KMS-11 (cell line): Measurements from ENCODE around the gene TTC27.

Source experiments
- H2AFZ ChIP-seq: fragments of 200-600 bp; sonication (generic); 2 replicates; pipeline ENCODE4 v1.6.1; 2016; ENCODE audit warnings: antibody characterized with exemption, mixed run types, low read depth
- H3K27ac ChIP-seq: fragments of 200-600 bp; sonication (generic); 2 replicates; pipeline ENCODE4 v1.6.1; 2016; ENCODE audit warnings: mild to moderate bottlenecking, mixed run types
- H3K27me3 ChIP-seq: fragments of 200-600 bp; sonication (generic); 2 replicates; pipeline ENCODE4 v1.6.1; 2017; ENCODE audit warnings: mild to moderate bottlenecking, low read depth, mixed run types, moderate library complexity; ENCODE audit not compliant: insufficient read depth
- H3K36me3 ChIP-seq: fragments of 200-600 bp; sonication (generic); 2 replicates; pipeline ENCODE4 v1.6.1; 2017; ENCODE audit warnings: mild to moderate bottlenecking, mixed run types; ENCODE audit not compliant: insufficient read depth
- H3K4me1 ChIP-seq: fragments of 200-600 bp; sonication (generic); 2 replicates; pipeline ENCODE4 v1.6.1; 2016; ENCODE audit warnings: mild to moderate bottlenecking, low read depth, mixed run types; ENCODE audit not compliant: poor library complexity, severe bottlenecking
- H3K4me2 ChIP-seq: fragments of 200-600 bp; sonication (generic); 2 replicates; pipeline ENCODE4 v1.7.0; 2016; ENCODE audit warnings: mild to moderate bottlenecking, mixed run types
- H3K4me3 ChIP-seq: fragments of 200-600 bp; sonication (generic); IDR thresholded peaks from 2 replicates; pipeline ENCODE4 v1.6.1; 2017; ENCODE audit warnings: low read depth, low read length, mixed read lengths; ENCODE audit not compliant: insufficient read depth
- H3K79me2 ChIP-seq: fragments of 200-600 bp; sonication (generic); 2 replicates; pipeline ENCODE4 v1.6.1; 2016; ENCODE audit warnings: low read depth, mixed run types; ENCODE audit not compliant: insufficient read depth
- H3K9ac ChIP-seq: fragments of 200-600 bp; sonication (generic); 2 replicates; pipeline ENCODE4 v1.6.1; 2016; ENCODE audit warnings: mild to moderate bottlenecking, mixed run types
- H4K20me1 ChIP-seq: fragments of 200-600 bp; sonication (generic); 2 replicates; pipeline ENCODE4 v1.6.1; 2016; ENCODE audit warnings: mild to moderate bottlenecking, mixed run types; ENCODE audit not compliant: insufficient read depth
- TF ChIP-seq, protein P1 (sequence below): fragments of 200-600 bp; sonication (generic); conservative IDR thresholded peaks from 2 replicates; pipeline ENCODE4 v1.6.1; 2017; ENCODE audit warnings: low read depth, mild to moderate bottlenecking, antibody characterized with exemption, low read length, moderate library complexity, mixed read lengths

TTC27 gene

DNA sequence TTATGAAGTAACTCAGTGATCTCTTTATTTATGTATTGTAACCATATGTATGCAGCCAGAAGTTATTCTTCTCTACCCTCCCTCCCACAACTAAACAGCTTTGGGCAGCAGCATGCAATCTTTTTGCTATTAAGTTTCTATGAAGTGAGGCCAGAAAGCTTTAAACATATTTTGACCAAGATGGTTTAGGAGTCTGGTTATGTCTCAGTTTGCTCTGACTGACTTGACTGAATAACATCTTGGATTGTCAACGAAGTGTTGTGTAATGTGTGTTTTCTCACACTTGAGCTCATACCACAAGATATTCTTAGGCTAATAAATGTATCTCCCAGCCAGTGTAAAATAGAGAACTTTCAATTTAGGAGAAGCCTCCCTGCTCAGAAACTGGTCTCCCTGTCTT lies 104.3 kb downstream of the TTC27 start:
- Histone ChIP-seq H3K4me1 (no peaks in the 10 kb centered on the region), H3K27me3 (no peaks in the 10 kb centered on the region), H3K36me3 (no peaks in the 10 kb centered on the region), H2AFZ (no peak overlapping the region), H3K4me2 (no peak overlapping the region), H3K79me2 (no peaks in the 10 kb centered on the region), H4K20me1 (no peaks in the 10 kb centered on the region), H3K9ac (no peak overlapping the region), H3K27ac (no peak overlapping the region), H3K4me3 (no peak overlapping the region)
- TF ChIP-seq, protein P1, sequence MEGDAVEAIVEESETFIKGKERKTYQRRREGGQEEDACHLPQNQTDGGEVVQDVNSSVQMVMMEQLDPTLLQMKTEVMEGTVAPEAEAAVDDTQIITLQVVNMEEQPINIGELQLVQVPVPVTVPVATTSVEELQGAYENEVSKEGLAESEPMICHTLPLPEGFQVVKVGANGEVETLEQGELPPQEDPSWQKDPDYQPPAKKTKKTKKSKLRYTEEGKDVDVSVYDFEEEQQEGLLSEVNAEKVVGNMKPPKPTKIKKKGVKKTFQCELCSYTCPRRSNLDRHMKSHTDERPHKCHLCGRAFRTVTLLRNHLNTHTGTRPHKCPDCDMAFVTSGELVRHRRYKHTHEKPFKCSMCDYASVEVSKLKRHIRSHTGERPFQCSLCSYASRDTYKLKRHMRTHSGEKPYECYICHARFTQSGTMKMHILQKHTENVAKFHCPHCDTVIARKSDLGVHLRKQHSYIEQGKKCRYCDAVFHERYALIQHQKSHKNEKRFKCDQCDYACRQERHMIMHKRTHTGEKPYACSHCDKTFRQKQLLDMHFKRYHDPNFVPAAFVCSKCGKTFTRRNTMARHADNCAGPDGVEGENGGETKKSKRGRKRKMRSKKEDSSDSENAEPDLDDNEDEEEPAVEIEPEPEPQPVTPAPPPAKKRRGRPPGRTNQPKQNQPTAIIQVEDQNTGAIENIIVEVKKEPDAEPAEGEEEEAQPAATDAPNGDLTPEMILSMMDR = no peak

DNA sequence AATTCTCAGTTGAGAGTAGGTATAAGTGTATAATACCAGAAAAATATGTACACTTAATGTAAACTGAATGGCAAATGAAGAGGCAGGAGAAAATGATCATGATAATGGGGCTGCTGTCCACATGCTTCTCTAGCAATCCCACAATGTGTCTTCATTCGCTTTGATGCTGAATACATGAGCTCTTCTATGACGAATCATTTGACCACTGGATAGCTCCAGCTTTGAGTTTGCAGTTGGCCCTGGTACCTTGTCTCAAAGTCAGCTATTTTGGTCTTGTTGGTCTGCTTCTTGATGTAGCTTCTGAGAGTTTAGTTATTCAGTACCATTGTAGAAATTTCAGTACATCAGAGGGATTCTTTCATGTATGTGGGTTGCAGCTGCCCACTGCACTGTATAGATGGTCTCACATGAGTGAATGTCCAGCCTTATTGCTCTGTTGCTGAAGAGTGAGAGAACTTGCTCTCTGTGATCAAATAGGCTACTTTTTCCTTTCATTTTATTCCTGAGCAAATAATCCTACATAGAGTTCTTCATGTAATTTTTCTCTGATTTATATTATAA lies 105.1 kb downstream of the TTC27 start:
- no peak overlapping the region for H3K4me3 ChIP-seq
- no peaks in the 10 kb centered on the region for H3K4me1 ChIP-seq
- no peaks in the 10 kb centered on the region for H3K27me3 ChIP-seq
- TF ChIP-seq, protein P1 = no peak
- no peak overlapping the region for H3K27ac ChIP-seq
- H3K36me3 ChIP-seq = no peaks in the 10 kb centered on the region
- H3K79me2 ChIP-seq = no peaks in the 10 kb centered on the region
- no peaks in the 10 kb centered on the region for H4K20me1 ChIP-seq
- H3K9ac ChIP-seq = no peak overlapping the region
- H3K4me2 ChIP-seq = no peak overlapping the region
- H2AFZ ChIP-seq = no peak overlapping the region

DNA sequence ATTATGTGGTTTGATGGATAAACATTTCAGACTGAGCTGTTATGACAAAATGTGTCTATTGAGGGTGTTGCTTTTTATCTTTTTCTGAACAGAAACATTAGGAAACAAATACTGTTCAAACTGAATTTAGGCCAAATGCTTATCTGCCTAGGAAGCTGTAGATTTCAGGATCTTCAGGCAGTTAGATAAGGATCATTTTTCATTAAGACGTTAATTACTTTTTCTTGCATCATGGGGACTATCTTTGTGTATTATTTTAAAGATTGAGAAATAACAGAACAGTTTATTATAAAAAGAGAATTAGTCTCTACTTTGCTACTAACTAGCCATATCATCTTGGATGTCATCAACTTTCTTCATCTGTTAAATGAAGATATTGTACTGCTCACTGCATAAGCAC lies 107.5 kb downstream of the TTC27 start:
- no peaks in the 10 kb centered on the region for H3K4me1 ChIP-seq
- TF ChIP-seq, protein P1 = no peak
- H4K20me1 ChIP-seq = no peaks in the 10 kb centered on the region
- no peak overlapping the region for H3K4me2 ChIP-seq
- no peak overlapping the region for H3K27ac ChIP-seq
- H2AFZ ChIP-seq = no peak overlapping the region
- no peak overlapping the region for H3K9ac ChIP-seq
- H3K79me2 ChIP-seq = no peaks in the 10 kb centered on the region
- H3K36me3 ChIP-seq = no peaks in the 10 kb centered on the region
- H3K4me3 ChIP-seq = no peak overlapping the region
- H3K27me3 ChIP-seq = no peaks in the 10 kb centered on the region

DNA sequence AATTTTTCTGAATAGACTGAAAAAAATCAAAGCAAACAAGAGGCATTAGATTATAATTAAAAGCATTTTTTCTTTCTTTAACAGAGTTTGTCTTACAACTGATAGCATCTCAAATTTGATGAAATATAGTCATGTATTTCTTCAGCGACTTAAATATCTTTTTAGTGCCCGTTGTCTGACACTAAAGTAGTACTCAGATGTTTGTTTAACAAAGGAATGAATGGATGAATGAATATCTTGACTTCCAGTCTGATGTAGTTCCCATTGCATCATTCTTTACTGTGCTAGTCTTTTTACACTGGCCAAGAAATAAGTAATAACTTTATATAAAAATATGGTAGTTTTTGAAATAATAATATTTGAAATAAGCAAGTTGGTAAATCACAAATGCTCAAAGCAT lies 111.1 kb downstream of the TTC27 start:
- Histone ChIP-seq H4K20me1 (no peaks in the 10 kb centered on the region), H3K79me2 (no peaks in the 10 kb centered on the region), H3K27ac (no peak overlapping the region), H3K4me3 (no peak overlapping the region), H3K27me3 (no peaks in the 10 kb centered on the region), H3K9ac (no peak overlapping the region), H3K4me1 (no peaks in the 10 kb centered on the region), H3K36me3 (no peaks in the 10 kb centered on the region), H2AFZ (no peak overlapping the region), H3K4me2 (no peak overlapping the region)
- TF ChIP-seq, protein P1 = no peak

DNA sequence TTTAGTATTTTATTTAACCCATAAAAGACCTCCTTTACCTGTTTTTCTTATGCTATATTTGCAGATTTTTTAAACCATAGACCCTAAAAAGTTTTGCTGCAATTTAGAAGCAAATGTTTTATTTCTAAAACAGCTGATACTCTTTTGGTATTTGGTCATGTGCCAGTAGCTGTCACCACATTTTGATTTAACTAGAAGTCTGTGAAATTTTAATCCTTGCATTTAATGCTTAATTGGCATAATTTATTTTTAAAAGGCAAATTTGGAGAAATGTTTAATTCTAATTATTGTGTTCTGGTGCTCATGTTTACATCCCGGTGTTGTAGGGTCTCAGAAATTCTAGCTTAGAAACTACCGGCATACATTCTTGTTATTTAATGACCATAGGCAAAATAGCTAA lies 111.8 kb downstream of the TTC27 start:
- H3K27ac ChIP-seq = no peak overlapping the region
- no peaks in the 10 kb centered on the region for H3K79me2 ChIP-seq
- no peak overlapping the region for H3K4me3 ChIP-seq
- no peak overlapping the region for H2AFZ ChIP-seq
- no peaks in the 10 kb centered on the region for H3K27me3 ChIP-seq
- no peak overlapping the region for H3K4me2 ChIP-seq
- TF ChIP-seq, protein P1 = no peak
- no peak overlapping the region for H3K9ac ChIP-seq
- H3K4me1 ChIP-seq = no peaks in the 10 kb centered on the region
- no peaks in the 10 kb centered on the region for H3K36me3 ChIP-seq
- H4K20me1 ChIP-seq = no peaks in the 10 kb centered on the region
